ENCODE measurements around the gene EML3.
"Not testable (repeated sequence)": the region's sequence is repeated elsewhere in the genome, so short reads cannot be mapped to it uniquely, and the experiment has no call there.

Gene EML3

DNA sequence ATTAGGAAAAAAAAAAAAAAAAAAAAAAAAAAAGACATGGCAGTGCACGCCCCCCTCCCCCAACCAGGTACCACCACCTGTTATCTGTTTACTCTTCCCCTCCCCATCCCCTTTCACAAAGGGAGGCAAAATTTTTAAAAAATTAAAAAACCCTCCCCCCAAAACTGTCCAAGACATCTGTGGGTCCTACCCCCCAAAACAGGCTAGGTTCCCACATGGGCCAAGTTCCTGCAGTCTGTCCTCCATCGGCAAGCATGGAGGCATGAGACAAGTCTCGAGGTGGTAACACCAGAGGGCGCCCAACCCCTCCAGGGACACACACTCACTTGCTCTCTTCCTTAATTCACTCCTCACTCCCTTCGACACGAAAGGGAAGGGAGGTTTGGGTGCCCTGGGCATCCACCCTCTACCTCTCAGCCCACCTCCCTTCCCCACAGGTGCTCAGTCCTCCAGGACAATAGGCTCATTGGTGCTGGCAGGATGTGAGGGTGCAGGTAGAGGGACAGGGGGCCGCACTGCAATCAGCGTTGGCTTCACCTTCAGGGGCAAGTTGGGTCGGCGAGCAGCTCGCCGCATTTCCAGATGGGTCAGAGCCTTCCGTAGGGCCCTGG is 19.0 kb downstream of the EML3 start:
- peak; percentile 79 to 94 for DNase-seq

DNA sequence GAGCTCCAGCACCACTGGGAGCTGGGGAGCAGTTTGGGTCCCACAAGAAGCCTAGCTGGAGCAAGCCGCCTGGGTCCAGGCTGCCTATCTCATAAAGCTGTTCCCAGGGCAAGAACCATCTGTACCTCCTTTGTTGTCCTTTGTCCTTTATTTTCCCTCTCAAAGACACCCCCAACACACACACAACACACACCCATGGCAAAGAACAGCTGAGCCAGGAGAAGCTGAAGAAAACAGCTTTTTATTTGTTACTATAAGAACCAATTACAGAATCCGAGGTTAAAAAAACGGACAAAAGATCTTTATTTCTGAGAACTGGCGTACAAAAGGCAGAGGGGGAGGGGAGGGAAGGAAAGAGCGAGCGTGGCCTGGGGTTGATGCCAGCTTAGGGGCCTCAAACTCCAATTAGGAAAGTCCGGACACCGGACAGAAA is 19.6 kb downstream of the EML3 start:
- DNase-seq: no peak

- DNase-seq: no peak
Measured at GRCh38 chr11:62592146-62592815, 20.3 kb downstream of the EML3 start.

- DNase-seq: peak; percentile 99 to 100
Measured at GRCh38 chr11:62591448-62592145, 21.0 kb downstream of the EML3 start, which contains the start of gene TUT1. Gene TUT1, minus strand, starts transcription at chr11:62591523. Its CDS starts 38 bp downstream, at chr11:62591485.

GRCh38 chr11:62588966-62589637 is 23.5 kb downstream of the EML3 start:
- DNase-seq: no peak

- DNase-seq: not testable (repeated sequence)
Measured at GRCh38 chr11:62585356-62585755, 27.2 kb downstream of the EML3 start.

DNA sequence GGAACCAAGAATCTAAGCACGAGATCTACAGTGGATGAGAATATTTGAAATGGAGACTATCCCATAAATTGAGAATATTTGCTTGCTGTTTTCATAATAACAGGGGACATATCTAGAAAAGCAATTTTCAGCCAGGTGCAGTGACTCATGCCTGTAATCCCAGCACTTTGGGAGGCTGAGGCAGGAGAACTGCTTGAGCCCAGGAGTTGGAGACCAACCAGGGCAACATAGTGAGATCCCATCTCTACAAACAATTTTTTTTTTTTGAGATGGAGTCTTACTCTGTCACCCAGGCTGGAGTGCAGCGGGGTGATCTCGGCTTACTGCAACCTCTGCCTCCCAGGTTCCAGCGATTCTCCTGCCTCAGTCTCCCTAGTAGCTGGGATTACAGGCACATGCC is 30.8 kb downstream of the EML3 start:
- DNase-seq: not testable (repeated sequence)

DNA sequence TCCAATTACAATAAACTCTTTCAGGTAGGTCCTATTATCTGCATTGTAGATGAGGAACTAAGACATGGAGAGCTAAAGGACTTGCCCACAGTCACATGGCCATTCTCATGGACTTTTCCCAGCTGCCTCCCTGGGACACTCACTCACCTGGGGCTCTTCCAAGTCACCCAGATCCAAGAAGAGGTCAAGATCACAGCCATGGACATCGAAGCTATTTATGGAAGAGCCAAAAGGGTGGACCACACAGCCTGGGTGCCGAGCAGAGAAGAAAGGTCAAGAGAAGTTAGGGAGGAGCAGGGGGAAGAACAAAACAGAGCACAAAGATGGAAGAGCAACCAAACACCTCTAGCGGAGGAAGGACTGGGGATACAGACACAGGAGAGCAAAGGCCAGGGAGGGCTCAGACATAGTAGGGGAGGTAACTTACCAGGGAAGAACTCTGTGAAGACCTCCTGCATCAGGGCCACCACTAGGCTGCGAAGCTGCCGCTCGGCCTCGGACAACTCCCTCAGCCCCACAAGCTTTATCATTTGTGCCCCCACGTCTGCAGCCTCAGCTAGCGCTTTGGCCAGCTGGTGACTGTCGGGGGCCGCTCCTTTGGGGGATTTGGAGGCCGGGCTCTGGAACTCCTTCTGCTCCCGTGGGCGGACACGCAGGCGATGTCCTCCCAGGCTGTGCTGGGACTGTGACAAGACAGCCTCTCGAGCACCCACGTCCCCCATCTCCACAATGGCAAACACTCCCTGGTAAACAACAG is 31.4 kb downstream of the EML3 start:
- no peak for DNase-seq

DNA sequence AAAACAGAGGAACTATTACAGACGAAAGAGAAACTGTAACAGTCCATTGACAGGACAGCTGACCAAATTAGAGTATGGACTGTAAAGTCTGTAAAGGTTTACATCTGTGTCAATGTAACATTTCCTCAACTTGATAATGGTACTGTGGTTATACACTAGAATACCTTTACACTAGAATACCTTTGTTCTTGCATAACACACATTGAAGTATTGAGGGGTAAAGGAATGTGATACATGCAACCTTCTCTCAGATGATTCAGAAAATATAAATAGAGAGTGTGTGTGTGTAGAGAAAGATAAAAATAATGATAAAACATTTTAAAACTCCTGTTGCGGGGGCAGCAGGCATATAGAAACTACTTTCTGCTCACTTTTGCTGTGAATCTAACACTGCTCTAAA is 33.3 kb downstream of the EML3 start:
- no peak for DNase-seq

GRCh38 chr11:62578541-62578940 is 34.0 kb downstream of the EML3 start:
- no peak for DNase-seq

DNA sequence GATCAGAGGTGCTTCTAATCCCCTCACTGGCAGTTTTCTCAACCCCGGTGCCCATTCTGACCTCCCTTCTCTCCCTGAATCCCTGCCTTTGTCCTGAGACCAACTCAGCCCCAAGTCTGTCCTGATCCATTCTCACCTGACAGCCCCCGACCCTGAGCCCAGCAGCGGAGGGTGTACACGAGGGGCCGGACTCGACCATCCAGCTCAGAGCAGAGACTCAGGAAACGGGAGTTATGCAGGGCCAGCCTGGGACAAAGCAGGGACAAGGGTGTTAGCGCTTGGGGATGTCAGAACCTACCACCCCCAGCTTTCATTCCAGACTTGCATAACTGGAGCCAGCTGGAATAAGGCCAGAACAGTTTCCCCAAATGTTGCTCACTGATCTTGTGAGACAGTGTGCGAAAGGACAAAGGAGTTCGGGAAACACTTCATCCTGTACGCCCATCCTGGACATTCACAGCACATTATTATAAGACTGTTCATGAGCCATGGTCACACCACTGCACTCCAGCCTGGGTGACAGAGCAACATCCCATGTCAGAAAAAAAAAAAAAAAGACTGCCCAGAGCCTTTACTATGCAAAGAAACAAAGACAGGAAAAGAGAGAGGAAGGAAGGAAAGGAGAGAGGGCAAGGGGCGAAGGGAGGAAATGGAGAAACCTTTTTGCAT is 35.4 kb downstream of the EML3 start:
- no peak for DNase-seq

DNA sequence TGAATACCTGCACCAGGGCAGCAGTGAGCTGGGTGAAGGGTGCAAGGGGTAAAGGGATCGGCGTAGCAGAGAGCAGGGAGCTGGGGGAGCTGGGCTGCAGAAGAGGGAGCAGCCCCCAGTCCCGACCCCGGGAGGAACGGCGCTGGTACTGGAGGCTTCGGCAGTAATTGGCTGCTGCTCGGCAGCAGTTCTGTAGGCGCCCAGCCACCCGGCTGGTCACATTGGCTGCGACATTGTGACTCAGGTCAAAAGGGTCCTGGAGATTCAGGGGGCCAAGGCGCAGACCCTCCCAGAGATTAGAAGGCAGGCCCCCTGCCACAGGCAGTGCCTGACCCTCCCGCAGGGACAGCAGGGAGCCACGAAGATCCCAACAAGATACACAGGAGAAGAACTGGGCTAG is 36.7 kb downstream of the EML3 start:
- DNase-seq: no peak

DNA sequence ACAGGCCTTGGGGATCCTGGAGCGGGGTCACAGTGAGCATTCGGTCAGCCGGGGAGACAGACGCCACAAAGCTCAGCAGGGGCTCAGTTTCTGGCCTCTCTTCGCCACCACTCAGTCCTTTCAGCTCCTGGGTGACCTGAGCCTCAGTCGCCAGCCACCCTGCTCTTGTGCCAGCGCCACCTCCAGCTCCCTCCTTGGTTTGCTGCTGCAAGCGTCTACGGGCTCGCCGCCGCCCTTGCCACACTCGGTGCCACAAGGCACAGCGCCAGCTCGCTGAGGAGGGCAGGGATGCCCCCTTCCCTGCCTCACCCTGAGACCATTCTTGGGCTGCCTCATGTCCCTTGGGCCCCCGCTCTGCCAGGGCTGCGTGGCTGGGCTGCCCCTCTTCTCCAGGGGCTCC is 37.4 kb downstream of the EML3 start:
- DNase-seq: peak in 1 of 2 experiments; percentile 51

DNA sequence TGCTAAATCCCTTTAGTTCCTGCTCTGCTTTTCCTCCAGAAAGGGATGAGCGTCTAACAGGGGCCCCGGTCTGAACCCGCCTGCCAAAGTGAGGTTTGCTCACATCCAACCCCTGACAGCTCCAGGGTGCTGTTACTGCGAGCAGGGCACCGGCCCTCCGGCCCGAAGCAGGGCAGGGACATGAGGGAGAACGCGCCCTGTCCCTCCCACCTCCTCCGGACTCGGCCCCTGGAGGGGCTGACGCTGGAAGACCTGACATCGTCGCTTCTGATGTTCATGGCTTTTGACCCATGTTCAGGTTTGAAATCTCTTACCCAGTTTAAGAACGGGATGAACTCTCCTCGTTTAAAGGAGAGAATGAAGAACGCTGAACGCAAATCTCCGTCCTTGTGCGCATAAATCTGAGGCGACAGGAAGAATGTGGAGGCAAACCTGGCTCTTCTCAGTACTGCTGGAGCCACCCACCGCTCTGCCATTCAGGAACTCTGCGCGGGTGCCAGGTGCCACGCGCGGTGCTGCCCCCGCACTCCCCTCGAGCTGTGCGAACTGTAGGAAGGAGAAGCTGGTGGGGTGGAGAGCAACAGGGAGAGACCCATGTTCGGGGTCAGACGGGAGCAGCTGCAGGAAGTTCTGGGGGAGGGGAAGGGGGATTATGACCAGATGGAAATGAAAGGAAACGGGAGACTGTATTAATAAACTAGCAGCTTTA is 38.1 kb downstream of the EML3 start:
- DNase-seq: peak in 1 of 2 experiments; percentile 56

GRCh38 chr11:62573592-62574362 is 38.8 kb downstream of the EML3 start, which contains the start of gene EEF1G:
Gene EEF1G, minus strand, starts transcription at chr11:62573891. Its CDS starts 49 bp downstream, at chr11:62573842.
- peak; percentile 100 for DNase-seq

DNA sequence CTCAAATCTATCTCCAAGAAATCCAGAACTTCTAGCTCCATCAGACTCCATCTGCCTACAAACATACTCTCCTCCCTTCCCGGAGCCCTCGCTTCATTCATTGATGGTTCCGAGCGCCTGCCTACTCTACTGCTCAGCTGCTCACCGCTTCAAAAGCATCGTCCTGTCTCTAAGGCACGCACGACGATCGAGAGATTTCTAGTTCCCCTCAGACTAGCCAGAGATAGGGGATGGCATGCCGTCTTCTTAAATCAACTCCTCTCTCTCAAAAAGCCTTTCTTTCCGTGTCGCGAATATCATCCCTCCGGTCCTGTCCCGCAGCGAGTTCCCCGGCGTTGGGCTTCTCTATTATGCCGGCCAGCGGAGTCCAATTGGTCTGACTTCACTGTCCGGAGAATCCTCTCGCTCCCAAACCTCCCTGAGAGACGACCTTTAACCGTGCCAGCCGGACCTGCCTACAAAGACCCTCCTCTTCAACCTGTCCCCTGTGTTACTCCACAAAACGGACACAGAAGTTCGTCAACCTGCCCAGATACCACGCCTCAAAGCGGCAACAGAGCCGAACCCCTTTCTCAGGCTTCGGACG is 39.5 kb downstream of the EML3 start:
- peak in 1 of 2 experiments; percentile 34 for DNase-seq

DNA sequence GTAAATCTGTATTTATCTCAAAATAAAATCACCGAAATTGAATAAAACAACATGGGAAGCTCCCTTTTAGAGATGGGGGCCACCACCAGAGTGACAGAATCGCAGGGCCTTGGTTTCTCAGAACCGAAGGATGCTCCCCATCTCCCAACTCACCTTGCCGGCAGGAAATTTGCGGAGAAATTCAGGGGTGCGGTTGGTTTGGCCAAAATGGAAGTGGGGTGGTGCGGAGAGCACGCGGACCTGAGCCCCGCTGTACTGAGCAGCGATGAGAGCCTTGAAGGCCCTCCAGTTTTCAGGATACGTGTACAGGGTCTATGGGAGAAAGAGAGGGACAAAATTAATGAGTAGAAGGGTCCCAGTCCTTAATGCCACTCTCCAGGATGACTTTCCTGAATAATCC is 40.1 kb downstream of the EML3 start:
- DNase-seq: no peak

DNA sequence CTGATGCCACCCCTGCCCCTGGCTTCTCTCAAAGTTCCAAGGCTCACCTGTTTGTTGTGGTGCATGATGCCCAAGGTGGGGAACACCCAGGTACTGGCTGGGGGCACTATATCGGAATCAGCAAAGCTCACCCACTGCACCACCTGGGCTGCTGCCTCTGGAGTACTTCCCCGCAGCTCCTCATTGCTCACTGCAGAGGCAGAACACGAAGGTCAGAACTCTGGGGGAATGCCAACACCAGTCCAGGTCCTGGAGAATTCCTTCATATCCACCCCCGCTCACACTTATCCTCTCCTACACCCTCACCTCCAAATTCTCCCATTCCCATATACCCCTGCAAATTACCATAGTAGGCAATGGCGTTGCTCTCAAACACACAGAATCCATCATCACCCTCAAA is 41.1 kb downstream of the EML3 start:
- DNase-seq: not testable (repeated sequence)

DNA sequence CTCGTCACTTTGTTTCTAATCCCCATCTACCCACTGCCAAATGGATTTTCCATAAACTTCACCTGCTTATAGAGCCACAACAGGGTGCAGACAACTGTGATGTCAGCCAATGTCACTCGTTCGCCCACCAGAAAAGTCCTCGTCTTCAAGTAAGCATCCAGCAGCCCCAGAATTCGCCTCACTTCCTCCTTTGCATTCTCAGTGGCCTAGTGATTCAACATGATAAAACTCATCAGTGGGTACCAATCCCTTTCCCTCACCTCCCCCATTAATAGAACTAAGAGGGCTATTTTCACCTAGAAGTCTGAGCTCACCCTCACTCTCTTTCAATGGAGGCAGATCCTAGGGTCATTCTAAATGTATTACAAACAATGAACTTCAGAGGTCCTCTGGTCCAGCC is 41.7 kb downstream of the EML3 start:
- not testable (repeated sequence) for DNase-seq

DNA sequence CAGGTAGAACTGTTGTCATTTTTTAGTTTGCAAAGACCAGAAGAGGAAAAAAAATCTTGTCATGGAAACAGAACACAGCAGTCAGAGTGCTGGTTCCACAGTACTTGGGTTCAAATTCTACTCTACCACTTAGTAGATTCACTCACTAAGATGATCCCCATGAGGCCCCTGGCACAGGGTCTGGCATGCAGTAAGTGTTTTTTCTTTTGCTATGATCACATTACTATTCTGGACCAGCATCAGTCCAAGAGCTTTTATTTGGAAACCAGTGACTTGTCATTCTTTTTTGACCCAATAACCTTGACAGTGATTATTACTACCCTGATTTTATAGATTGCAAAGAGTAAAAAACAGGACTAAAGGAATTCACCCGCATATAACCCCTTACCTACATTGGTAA is 43.0 kb downstream of the EML3 start:
- DNase-seq: no peak

All from NCI-H526 (cell line).